ENCODE results near the gene FTHL17.

- no peak for TF ChIP-seq CTCF (IDR thresholded peaks at IDR 0.05)
- TF ChIP-seq POLR2A (IDR thresholded peaks at IDR 0.05) = no peak
These were observed 14.6 kb downstream of the FTHL17 start for GRCh38 chrX:31057291-31057690.
